ENCODE measurements around the gene PSMD12.

PSMD12 gene

GRCh38 chr17:67376737-67377487 is 10.5 kb upstream of the PSMD12 start, which contains the start of gene PITPNC1:
Gene PITPNC1, plus strand, starts transcription at chr17:67377281.
- Histone ChIP-seq H3K9ac (ENCODE audit: low read length in 5 of 5) (peak within 1 kb of the TSS; percentile 41 to 91 (median 84)), H3K27me3 (ENCODE audit: control insufficient read depth in 5 of 5, insufficient read depth in 4 of 5, low read length in 5 of 5) (no peaks in the 10 kb centered on the region), H3K36me3 (ENCODE audit: control insufficient read depth in 5 of 5, insufficient read depth in 5 of 5, low read length in 5 of 5) (no peaks in the 10 kb centered on the region), H3K4me1 (ENCODE audit: control insufficient read depth in 5 of 5, insufficient read depth in 5 of 5, low read length in 5 of 5) (peaks cover 5 to 37% (median 26%) of the 10 kb centered on the region in 5 donors), H3K27ac (ENCODE audit: low read depth, low read length) (peak within 1 kb of the TSS; percentile 88), H3K9me3 (ENCODE audit: control insufficient read depth in 5 of 5, low read length in 5 of 5) (no peaks in the 10 kb centered on the region), H3K4me3 (ENCODE audit: low read depth in 1 of 5, low read length in 5 of 5) (peak within 1 kb of the TSS; percentile 85 to 92 (median 88))

GRCh38 chr17:67376415-67376736 is 10.0 kb upstream of the PSMD12 start:
- Histone ChIP-seq H3K27ac (ENCODE audit: low read depth, low read length) (peak overlapping the region; percentile 88), H3K4me1 (ENCODE audit: control insufficient read depth in 5 of 5, insufficient read depth in 5 of 5, low read length in 5 of 5) (peaks cover 5 to 37% (median 26%) of the 10 kb centered on the region in 5 donors), H3K9ac (ENCODE audit: low read length in 5 of 5) (peak overlapping the region in 3 of 5 donors; percentile 75 to 84 (median 78)), H3K27me3 (ENCODE audit: control insufficient read depth in 5 of 5, insufficient read depth in 4 of 5, low read length in 5 of 5) (no peaks in the 10 kb centered on the region), H3K4me3 (ENCODE audit: low read depth in 1 of 5, low read length in 5 of 5) (peak overlapping the region; percentile 85 to 92 (median 88)), H3K36me3 (ENCODE audit: control insufficient read depth in 5 of 5, insufficient read depth in 5 of 5, low read length in 5 of 5) (no peaks in the 10 kb centered on the region), H3K9me3 (ENCODE audit: control insufficient read depth in 5 of 5, low read length in 5 of 5) (no peaks in the 10 kb centered on the region)

- H3K4me1 ChIP-seq (ENCODE audit: control insufficient read depth in 5 of 5, insufficient read depth in 5 of 5, low read length in 5 of 5), result peaks cover 5 to 37% (median 26%) of the 10 kb centered on the region in 5 donors
- no peaks in the 10 kb centered on the region for H3K36me3 ChIP-seq (ENCODE audit: control insufficient read depth in 5 of 5, insufficient read depth in 5 of 5, low read length in 5 of 5)
- H3K27ac ChIP-seq (ENCODE audit: low read depth, low read length), result peak overlapping the region; percentile 88
- no peaks in the 10 kb centered on the region for H3K27me3 ChIP-seq (ENCODE audit: control insufficient read depth in 5 of 5, insufficient read depth in 4 of 5, low read length in 5 of 5)
- no peak overlapping the region for H3K9ac ChIP-seq (ENCODE audit: low read length in 5 of 5)
- H3K4me3 ChIP-seq (ENCODE audit: low read depth in 1 of 5, low read length in 5 of 5), result no peak overlapping the region
- H3K9me3 ChIP-seq (ENCODE audit: control insufficient read depth in 5 of 5, low read length in 5 of 5), result no peaks in the 10 kb centered on the region
These were observed 9.3 kb upstream of the PSMD12 start for GRCh38 chr17:67375716-67376115.

- Histone ChIP-seq H3K27ac (ENCODE audit: low read depth, low read length) (no peak overlapping the region), H3K9me3 (ENCODE audit: control insufficient read depth in 5 of 5, low read length in 5 of 5) (no peaks in the 10 kb centered on the region), H3K4me3 (ENCODE audit: low read depth in 1 of 5, low read length in 5 of 5) (no peak overlapping the region), H3K36me3 (ENCODE audit: control insufficient read depth in 5 of 5, insufficient read depth in 5 of 5, low read length in 5 of 5) (no peaks in the 10 kb centered on the region), H3K4me1 (ENCODE audit: control insufficient read depth in 5 of 5, insufficient read depth in 5 of 5, low read length in 5 of 5) (peaks cover 5 to 37% (median 26%) of the 10 kb centered on the region in 5 donors), H3K9ac (ENCODE audit: low read length in 5 of 5) (no peak overlapping the region), H3K27me3 (ENCODE audit: control insufficient read depth in 5 of 5, insufficient read depth in 4 of 5, low read length in 5 of 5) (no peaks in the 10 kb centered on the region)
These were observed 8.7 kb upstream of the PSMD12 start for GRCh38 chr17:67375054-67375427.

- no peak overlapping the region for H3K9ac ChIP-seq (ENCODE audit: low read length in 5 of 5)
- H3K4me1 ChIP-seq (ENCODE audit: control insufficient read depth in 5 of 5, insufficient read depth in 5 of 5, low read length in 5 of 5), result peaks cover 5 to 34% (median 26%) of the 10 kb centered on the region in 5 donors
- no peaks in the 10 kb centered on the region for H3K27me3 ChIP-seq (ENCODE audit: control insufficient read depth in 5 of 5, insufficient read depth in 4 of 5, low read length in 5 of 5)
- no peak overlapping the region for H3K4me3 ChIP-seq (ENCODE audit: low read depth in 1 of 5, low read length in 5 of 5)
- no peak overlapping the region for H3K27ac ChIP-seq (ENCODE audit: low read depth, low read length)
- H3K9me3 ChIP-seq (ENCODE audit: control insufficient read depth in 5 of 5, low read length in 5 of 5), result no peaks in the 10 kb centered on the region
- H3K36me3 ChIP-seq (ENCODE audit: control insufficient read depth in 5 of 5, insufficient read depth in 5 of 5, low read length in 5 of 5), result no peaks in the 10 kb centered on the region
These were observed 8.1 kb upstream of the PSMD12 start for GRCh38 chr17:67374329-67375053.

- H3K4me1 ChIP-seq (ENCODE audit: control insufficient read depth in 5 of 5, insufficient read depth in 5 of 5, low read length in 5 of 5), result peaks cover 5 to 28% (median 17%) of the 10 kb centered on the region in 5 donors
These were observed 6.4 kb upstream of the PSMD12 start for GRCh38 chr17:67372751-67373150.

GRCh38 chr17:67369676-67370075 is 3.3 kb upstream of the PSMD12 start:
- Histone ChIP-seq H3K27ac (ENCODE audit: low read depth, low read length) (no peak overlapping the region), H3K9me3 (ENCODE audit: control insufficient read depth in 5 of 5, low read length in 5 of 5) (no peaks in the 10 kb centered on the region), H3K4me3 (ENCODE audit: low read depth in 1 of 5, low read length in 5 of 5) (no peak overlapping the region), H3K27me3 (ENCODE audit: control insufficient read depth in 5 of 5, insufficient read depth in 4 of 5, low read length in 5 of 5) (no peaks in the 10 kb centered on the region), H3K4me1 (ENCODE audit: control insufficient read depth in 5 of 5, insufficient read depth in 5 of 5, low read length in 5 of 5) (peaks cover 2 to 23% (median 16%) of the 10 kb centered on the region in 5 donors), H3K9ac (ENCODE audit: low read length in 5 of 5) (no peak overlapping the region), H3K36me3 (ENCODE audit: control insufficient read depth in 5 of 5, insufficient read depth in 5 of 5, low read length in 5 of 5) (no peaks in the 10 kb centered on the region)

More at GRCh38 chr17:67372751-67373150, 6.4 kb upstream of the PSMD12 start:
- Histone ChIP-seq H3K27me3 (ENCODE audit: control insufficient read depth in 5 of 5, insufficient read depth in 4 of 5, low read length in 5 of 5) (no peaks in the 10 kb centered on the region), H3K9me3 (ENCODE audit: control insufficient read depth in 5 of 5, low read length in 5 of 5) (no peaks in the 10 kb centered on the region), H3K9ac (ENCODE audit: low read length in 5 of 5) (no peak overlapping the region), H3K27ac (ENCODE audit: low read depth, low read length) (no peak overlapping the region), H3K4me3 (ENCODE audit: low read depth in 1 of 5, low read length in 5 of 5) (no peak overlapping the region), H3K36me3 (ENCODE audit: control insufficient read depth in 5 of 5, insufficient read depth in 5 of 5, low read length in 5 of 5) (no peaks in the 10 kb centered on the region)

- H3K9ac ChIP-seq (ENCODE audit: low read length in 5 of 5), result peak overlapping the region; percentile 95 to 99 (median 97)
- H3K27ac ChIP-seq (ENCODE audit: low read depth, low read length), result peak overlapping the region; percentile 97
- no peaks in the 10 kb centered on the region for H3K9me3 ChIP-seq (ENCODE audit: control insufficient read depth in 5 of 5, low read length in 5 of 5)
- H3K27me3 ChIP-seq (ENCODE audit: control insufficient read depth in 5 of 5, insufficient read depth in 4 of 5, low read length in 5 of 5), result no peaks in the 10 kb centered on the region
- H3K36me3 ChIP-seq (ENCODE audit: control insufficient read depth in 5 of 5, insufficient read depth in 5 of 5, low read length in 5 of 5), result peaks cover 0 to 2% (median 0%) of the 10 kb centered on the region in 5 donors
- H3K4me1 ChIP-seq (ENCODE audit: control insufficient read depth in 5 of 5, insufficient read depth in 5 of 5, low read length in 5 of 5), result peaks cover 2 to 40% (median 29%) of the 10 kb centered on the region in 5 donors
- H3K4me3 ChIP-seq (ENCODE audit: low read depth in 1 of 5, low read length in 5 of 5), result peak overlapping the region; percentile 88 to 98 (median 96)
These were observed 612 bp downstream of the PSMD12 start for GRCh38 chr17:67365738-67366192.

GRCh38 chr17:67364847-67365737 is 1.3 kb downstream of the PSMD12 start:
- Histone ChIP-seq H3K36me3 (ENCODE audit: control insufficient read depth in 5 of 5, insufficient read depth in 5 of 5, low read length in 5 of 5) (peaks cover 0 to 7% (median 4%) of the 10 kb centered on the region in 5 donors), H3K4me1 (ENCODE audit: control insufficient read depth in 5 of 5, insufficient read depth in 5 of 5, low read length in 5 of 5) (peaks cover 2 to 45% (median 34%) of the 10 kb centered on the region in 5 donors), H3K9ac (ENCODE audit: low read length in 5 of 5) (peak overlapping the region; percentile 66 to 99 (median 97)), H3K9me3 (ENCODE audit: control insufficient read depth in 5 of 5, low read length in 5 of 5) (no peaks in the 10 kb centered on the region), H3K4me3 (ENCODE audit: low read depth in 1 of 5, low read length in 5 of 5) (peak overlapping the region; percentile 88 to 98 (median 96)), H3K27ac (ENCODE audit: low read depth, low read length) (peak overlapping the region; percentile 97), H3K27me3 (ENCODE audit: control insufficient read depth in 5 of 5, insufficient read depth in 4 of 5, low read length in 5 of 5) (no peaks in the 10 kb centered on the region)

Measured in subcutaneous abdominal adipose tissue (tissue), 5 donors.